MM.1S (cell line): ENCODE measurements around the gene TERB2.
"Not testable (repeated sequence)": the region's sequence is repeated elsewhere in the genome, so short reads cannot be mapped to it uniquely, and the experiment has no call there.

Experiments used
- DNase-seq: peaks from one replicate; pipeline ENCODE4 v3.0.0-alpha.2; 2015
- H2AFZ ChIP-seq: fragments of 300-600 bp; sonication (generic); 2 replicates; pipeline ENCODE4 v1.6.0; 2016; ENCODE audit warnings: antibody characterized with exemption, low read length
- H3F3A ChIP-seq: fragments of 300-600 bp; sonication (generic); 2 replicates; pipeline ENCODE4 v1.6.1; 2016; ENCODE audit warnings: mild to moderate bottlenecking, antibody characterized with exemption, low read length, moderate library complexity, mixed read lengths; ENCODE audit not compliant: insufficient read depth
- H3K27ac ChIP-seq: fragments of 300-600 bp; sonication (generic); 2 replicates; pipeline ENCODE4 v1.5.1; 2016; ENCODE audit warnings: mild to moderate bottlenecking, low read length
- H3K27me3 ChIP-seq: fragments of 300-600 bp; sonication (generic); replicated peaks from 2 replicates; pipeline ENCODE4 v1.6.0; 2016; ENCODE audit warnings: low read length; ENCODE audit not compliant: insufficient read depth
- H3K36me3 ChIP-seq: fragments of 300-600 bp; sonication (generic); replicated peaks from 2 replicates; pipeline ENCODE4 v1.6.1; 2016; ENCODE audit warnings: mild to moderate bottlenecking, low read length, mixed read lengths; ENCODE audit not compliant: insufficient read depth
- H3K4me1 ChIP-seq: fragments of 300-600 bp; sonication (generic); 2 replicates; pipeline ENCODE4 v1.6.1; 2016; ENCODE audit warnings: low read length, mixed read lengths
- H3K4me2 ChIP-seq: fragments of 300-600 bp; sonication (generic); 2 replicates; pipeline ENCODE4 v1.6.0; 2016; ENCODE audit warnings: low read depth, low read length
- H3K4me3 ChIP-seq: fragments of 300-600 bp; sonication (generic); 2 replicates; pipeline ENCODE4 v1.5.1; 2016; ENCODE audit warnings: low read length, mixed read lengths
- H3K79me2 ChIP-seq: fragments of 300-600 bp; sonication (generic); 2 replicates; pipeline ENCODE4 v1.6.1; 2016; ENCODE audit warnings: mixed run types, low read length, mixed read lengths
- H3K9ac ChIP-seq: fragments of 300-600 bp; sonication (generic); 2 replicates; pipeline ENCODE4 v1.6.1; 2016; ENCODE audit warnings: low read length, mixed read lengths
- H3K9me2 ChIP-seq: fragments of 300-600 bp; sonication (generic); replicated peaks from 2 replicates; pipeline ENCODE4 v1.6.1; 2016; ENCODE audit warnings: mild to moderate bottlenecking, low read length, mixed read lengths; ENCODE audit not compliant: insufficient read depth
- H3K9me3 ChIP-seq: fragments of 300-600 bp; sonication (generic); replicated peaks from 2 replicates; pipeline ENCODE4 v1.6.1; 2016; ENCODE audit warnings: mild to moderate bottlenecking, low read length, mixed read lengths; ENCODE audit not compliant: insufficient read depth
- H4K20me1 ChIP-seq: fragments of 300-600 bp; sonication (generic); 2 replicates; pipeline ENCODE4 v1.6.1; 2016; ENCODE audit warnings: mild to moderate bottlenecking, low read length, moderate library complexity, mixed read lengths; ENCODE audit not compliant: insufficient read depth
- EZH2 ChIP-seq: fragments of 300-600 bp; sonication (generic); optimal IDR thresholded peaks from 2 replicates; pipeline ENCODE3; 2017; ENCODE audit warnings: low read depth, mild to moderate bottlenecking, antibody characterized with exemption, low read length, mixed read lengths
- EZH2phosphoT487 ChIP-seq: fragments of 300-600 bp; sonication (generic); IDR thresholded peaks from 2 replicates; pipeline ENCODE4 v1.6.1; 2018; ENCODE audit warnings: antibody characterized with exemption, low read length
- TF ChIP-seq, protein P1 (sequence below): fragments of 300-600 bp; sonication (generic); IDR thresholded peaks from 2 replicates; pipeline ENCODE4 v1.5.1; 2016; ENCODE audit warnings: antibody characterized with exemption, low read length, mixed read lengths

The TERB2 gene

GRCh38 chr15:45022871-45023658 is 66.6 kb downstream of the TERB2 start, which contains the start of gene SORD:
Gene SORD, plus strand, starts transcription at chr15:45023195. Its CDS starts 89 bp downstream, at chr15:45023284.
- Histone ChIP-seq H3K36me3 (no peaks in the 10 kb centered on the region), H3F3A (no peaks in the 10 kb centered on the region), H3K4me1 (peaks cover 7% of the 10 kb centered on the region; the same call in 1 of the 2 replicates), H3K9ac (peak within 1 kb of the TSS; percentile 72), H3K79me2 (no peaks in the 10 kb centered on the region), H3K27me3 (no peaks in the 10 kb centered on the region), H2AFZ (peak within 1 kb of the TSS; percentile 98), H3K9me2 (no peaks in the 10 kb centered on the region), H3K4me2 (peak within 1 kb of the TSS; percentile 96), H3K9me3 (no peaks in the 10 kb centered on the region), H3K4me3 (peak within 1 kb of the TSS; percentile 78), H4K20me1 (no peaks in the 10 kb centered on the region), H3K27ac (no peak within 1 kb of the TSS)
- TF ChIP-seq, protein P1, sequence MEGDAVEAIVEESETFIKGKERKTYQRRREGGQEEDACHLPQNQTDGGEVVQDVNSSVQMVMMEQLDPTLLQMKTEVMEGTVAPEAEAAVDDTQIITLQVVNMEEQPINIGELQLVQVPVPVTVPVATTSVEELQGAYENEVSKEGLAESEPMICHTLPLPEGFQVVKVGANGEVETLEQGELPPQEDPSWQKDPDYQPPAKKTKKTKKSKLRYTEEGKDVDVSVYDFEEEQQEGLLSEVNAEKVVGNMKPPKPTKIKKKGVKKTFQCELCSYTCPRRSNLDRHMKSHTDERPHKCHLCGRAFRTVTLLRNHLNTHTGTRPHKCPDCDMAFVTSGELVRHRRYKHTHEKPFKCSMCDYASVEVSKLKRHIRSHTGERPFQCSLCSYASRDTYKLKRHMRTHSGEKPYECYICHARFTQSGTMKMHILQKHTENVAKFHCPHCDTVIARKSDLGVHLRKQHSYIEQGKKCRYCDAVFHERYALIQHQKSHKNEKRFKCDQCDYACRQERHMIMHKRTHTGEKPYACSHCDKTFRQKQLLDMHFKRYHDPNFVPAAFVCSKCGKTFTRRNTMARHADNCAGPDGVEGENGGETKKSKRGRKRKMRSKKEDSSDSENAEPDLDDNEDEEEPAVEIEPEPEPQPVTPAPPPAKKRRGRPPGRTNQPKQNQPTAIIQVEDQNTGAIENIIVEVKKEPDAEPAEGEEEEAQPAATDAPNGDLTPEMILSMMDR: no peak
- no peak for TF ChIP-seq EZH2phosphoT487
- TF ChIP-seq EZH2: no peak
- DNase-seq: peak; percentile 92

GRCh38 chr15:45023659-45024225 is 67.3 kb downstream of the TERB2 start:
- Histone ChIP-seq H3K79me2 (no peaks in the 10 kb centered on the region), H3K9me3 (no peaks in the 10 kb centered on the region), H3F3A (no peaks in the 10 kb centered on the region), H3K36me3 (no peaks in the 10 kb centered on the region), H3K9ac (peak overlapping the region; percentile 72; the same call in 1 of the 2 replicates), H3K4me2 (peak overlapping the region; percentile 96), H3K9me2 (no peaks in the 10 kb centered on the region), H2AFZ (peak overlapping the region; percentile 98), H4K20me1 (no peaks in the 10 kb centered on the region), H3K27ac (no peak overlapping the region), H3K27me3 (no peaks in the 10 kb centered on the region), H3K4me1 (peaks cover 7% of the 10 kb centered on the region; the same call in 1 of the 2 replicates), H3K4me3 (peak overlapping the region; percentile 78)
- no peak for DNase-seq
- TF ChIP-seq, protein P1: no peak
- no peak for TF ChIP-seq EZH2phosphoT487
- TF ChIP-seq EZH2: no peak

GRCh38 chr15:45024649-45025048 is 68.2 kb downstream of the TERB2 start:
- H3K27ac ChIP-seq, H3K9ac ChIP-seq, DNase-seq, H3K4me2 ChIP-seq, H3K4me1 ChIP-seq, H3K9me2 ChIP-seq, H2AFZ ChIP-seq, H3K9me3 ChIP-seq, H3K36me3 ChIP-seq, H3K79me2 ChIP-seq, H3F3A ChIP-seq, H3K4me3 ChIP-seq, H4K20me1 ChIP-seq, H3K27me3 ChIP-seq: not testable (repeated sequence)

GRCh38 chr15:45025627-45026026 is 69.1 kb downstream of the TERB2 start:
- H3K79me2 ChIP-seq, H3K27me3 ChIP-seq, H3K27ac ChIP-seq, H3K9ac ChIP-seq, H2AFZ ChIP-seq, H3K9me3 ChIP-seq, H4K20me1 ChIP-seq, DNase-seq, H3K36me3 ChIP-seq, H3K4me2 ChIP-seq, H3K9me2 ChIP-seq, H3K4me3 ChIP-seq, H3K4me1 ChIP-seq, H3F3A ChIP-seq: not testable (repeated sequence)
